Activated naive CD4-positive, alpha-beta T cell treated with Interleukin-2 at 50 U/mL for 16 hours (primary cell): ENCODE results near the gene MOV10L1.
A peak's percentile ranks its signal among the peaks of the same experiment; 100 is the strongest.
"Not testable (repeated sequence)": the region's sequence is repeated elsewhere in the genome, so short reads cannot be mapped to it uniquely, and the experiment has no call there.

ENCODE experiments used
- DNase-seq: peaks from one replicate; pipeline ENCODE4 v3.0.0-alpha.2; 2020

MOV10L1 gene

GRCh38 chr22:50192436-50193204 is 102.8 kb downstream of the MOV10L1 start:
- peak; percentile 37 for DNase-seq

- no peak for DNase-seq
Observed at GRCh38 chr22:50193621-50194020, 103.8 kb downstream of the MOV10L1 start.

- no peak for DNase-seq
Observed at GRCh38 chr22:50194037-50194805, 104.4 kb downstream of the MOV10L1 start.

GRCh38 chr22:50196256-50196655 is 106.5 kb downstream of the MOV10L1 start:
- DNase-seq = no peak

- no peak for DNase-seq
Observed at GRCh38 chr22:50197000-50197800, 107.4 kb downstream of the MOV10L1 start.

GRCh38 chr22:50197856-50198623 is 108.2 kb downstream of the MOV10L1 start:
- no peak for DNase-seq

GRCh38 chr22:50198624-50199017 is 108.8 kb downstream of the MOV10L1 start:
- DNase-seq = no peak

GRCh38 chr22:50199251-50199721 is 109.5 kb downstream of the MOV10L1 start:
- DNase-seq = no peak

- DNase-seq = no peak
Observed at GRCh38 chr22:50199829-50200460, 110.1 kb downstream of the MOV10L1 start.

- DNase-seq = peak; percentile 93
Observed at GRCh38 chr22:50200461-50201190, 110.8 kb downstream of the MOV10L1 start, which contains the start of gene SELENOO. SELENOO (plus strand) TSS chr22:50201011; CDS start chr22:50201037, 26 bp downstream.

- DNase-seq = peak; percentile 21
Observed at GRCh38 chr22:50201191-50202129, 111.7 kb downstream of the MOV10L1 start.

- DNase-seq = no peak
Observed at GRCh38 chr22:50202130-50202666, 112.4 kb downstream of the MOV10L1 start.

- DNase-seq = no peak
Observed at GRCh38 chr22:50203288-50203687, 113.5 kb downstream of the MOV10L1 start.

- no peak for DNase-seq
Observed at GRCh38 chr22:50204571-50204970, 114.8 kb downstream of the MOV10L1 start.

- DNase-seq = not testable (repeated sequence)
Observed at GRCh38 chr22:50204998-50205397, 115.2 kb downstream of the MOV10L1 start.

- DNase-seq = no peak
Observed at GRCh38 chr22:50205781-50206569, 116.2 kb downstream of the MOV10L1 start.

- DNase-seq = no peak
Observed at GRCh38 chr22:50206599-50206998, 116.8 kb downstream of the MOV10L1 start.

GRCh38 chr22:50207383-50208140 is 117.8 kb downstream of the MOV10L1 start:
- DNase-seq = no peak
